Keratinocyte (primary cell): Measurements from ENCODE around the gene DDIT4. TPM values are rescaled to one million over a fixed set of nuclear protein-coding genes. Genes with fewer than 3 reads are reported as not detected.

Source experiments
- DNase-seq: peaks from one replicate; pipeline ENCODE4 v3.0.0-alpha.2; 2011; ENCODE audit warnings: low read depth, missing footprints, low spot score
- FAIRE-seq: peaks from 2 replicates; lab custom pipeline; 2011; peaks lifted over from hg19 to GRCh38; lab: Jason Lieb, UNC
- H2AFZ ChIP-seq: 2 replicates; pipeline ENCODE4 v1.6.0; 2012; ENCODE audit warnings: low read length, control low read depth, inconsistent platforms; ENCODE audit not compliant: control insufficient read depth
- H3K27ac ChIP-seq: 2 replicates; pipeline ENCODE4 v1.5.1; 2011; ENCODE audit warnings: low read length; ENCODE audit not compliant: control insufficient read depth, insufficient read depth
- H3K27me3 ChIP-seq: 3 replicates; pipeline ENCODE4 v1.6.0; 2011; ENCODE audit warnings: low read length; ENCODE audit not compliant: control insufficient read depth, insufficient read depth; ENCODE audit errors: extremely low read depth
- H3K36me3 ChIP-seq, 2 experiments: 2 replicates in 1 of 2; 3 replicates in 1 of 2; pipeline ENCODE4 v1.5.1; 2011; ENCODE audit warnings: low read length in 2 of 2, mild to moderate bottlenecking in 1 of 2; ENCODE audit not compliant: control insufficient read depth in 2 of 2, insufficient read depth in 2 of 2; ENCODE audit errors: extremely low read depth in 1 of 2
- H3K4me1 ChIP-seq: 3 replicates; pipeline ENCODE4 v1.5.1; 2011; ENCODE audit warnings: low read length; ENCODE audit not compliant: control insufficient read depth, insufficient read depth; ENCODE audit errors: extremely low read depth
- H3K4me2 ChIP-seq: 3 replicates; pipeline ENCODE4 v1.6.0; 2011; ENCODE audit warnings: low read depth, low read length; ENCODE audit not compliant: control insufficient read depth, insufficient read depth; ENCODE audit errors: extremely low read depth
- H3K4me3 ChIP-seq, 3 experiments: fragments of 200-600 bp in 1 of 3; sonication (generic) in 1 of 3; 2 replicates in 2 of 3; 3 replicates in 1 of 3; pipeline ENCODE4 v1.5.1; 2011 to 2016; ENCODE audit warnings: low read length in 3 of 3, mild to moderate bottlenecking in 3 of 3, control low read depth in 2 of 3, inconsistent platforms in 1 of 3, low read depth in 1 of 3, mixed read lengths in 1 of 3, mixed run types in 1 of 3, moderate library complexity in 1 of 3; ENCODE audit not compliant: control insufficient read depth in 2 of 3, insufficient read depth in 2 of 3; ENCODE audit errors: extremely low read depth in 1 of 3
- H3K79me2 ChIP-seq: 2 replicates; pipeline ENCODE4 v1.6.0; 2012; ENCODE audit warnings: low read length; ENCODE audit not compliant: control insufficient read depth, insufficient read depth
- H3K9ac ChIP-seq: 3 replicates; pipeline ENCODE4 v1.6.0; 2011; ENCODE audit warnings: low read length; ENCODE audit not compliant: control insufficient read depth, insufficient read depth; ENCODE audit errors: extremely low read depth
- H3K9me1 ChIP-seq: 3 replicates; pipeline ENCODE4 v1.6.0; 2011; ENCODE audit warnings: low read length; ENCODE audit not compliant: control insufficient read depth, insufficient read depth; ENCODE audit errors: extremely low read depth
- H3K9me3 ChIP-seq: 2 replicates; pipeline ENCODE4 v1.5.1; 2012; ENCODE audit warnings: low read depth, low read length; ENCODE audit not compliant: control insufficient read depth
- H4K20me1 ChIP-seq: 3 replicates; pipeline ENCODE4 v1.6.0; 2011; ENCODE audit warnings: low read length; ENCODE audit not compliant: control insufficient read depth, insufficient read depth; ENCODE audit errors: extremely low read depth
- CTCF ChIP-seq, 3 experiments: IDR thresholded peaks in 1 of 3; conservative IDR thresholded peaks in 1 of 3; optimal IDR thresholded peaks in 1 of 3; 2 replicates in 2 of 3; 3 replicates in 1 of 3; pipeline versions ENCODE3 to v1.5.1; 2011; ENCODE audit warnings: low read length in 3 of 3, mild to moderate bottlenecking in 3 of 3, moderate library complexity in 2 of 3, control low read depth in 1 of 3, inconsistent platforms in 1 of 3; ENCODE audit not compliant: insufficient read depth in 2 of 3; ENCODE audit errors: extremely low read depth in 1 of 3
- EZH2 ChIP-seq: IDR thresholded peaks from one replicate; pipeline ENCODE4 v1.6.1; 2012; ENCODE audit warnings: inconsistent platforms, mild to moderate bottlenecking, low read length, moderate library complexity
- dilution Hi-C: fragments of 300-500 bp; cut with MboI; formaldehyde crosslinking; loops from one replicate; pipeline ENCODE4 v1.7.0; 2020; ENCODE audit warnings: low sequenced_read_pairs; ENCODE audit not compliant: extremely low pct_ligation_motif_present
- polyA plus RNA-seq, 5 experiments: library from polyadenylated mRNA; depleted of rRNA in 3 of 5; stranded (reverse) in 3 of 5; stranded (forward) in 1 of 5; unstranded in 1 of 5; fragments of >200 nt; gene quantifications; 1 replicate in 1 of 5; 2 replicates in 3 of 5; 3 replicates in 1 of 5; pipeline versions ENCODE4 v1.2.1 to v1.2.3, GENCODE V29; 2011 to 2012; ENCODE audit warnings: missing spikeins in 2 of 5, low read depth in 1 of 5, low replicate concordance in 1 of 5

The DDIT4 gene
- polyA plus RNA-seq, 1 donor (not counting 4 experiments of a cell fraction or from before 2014, with no cell fraction given): 248 TPM

DNA sequence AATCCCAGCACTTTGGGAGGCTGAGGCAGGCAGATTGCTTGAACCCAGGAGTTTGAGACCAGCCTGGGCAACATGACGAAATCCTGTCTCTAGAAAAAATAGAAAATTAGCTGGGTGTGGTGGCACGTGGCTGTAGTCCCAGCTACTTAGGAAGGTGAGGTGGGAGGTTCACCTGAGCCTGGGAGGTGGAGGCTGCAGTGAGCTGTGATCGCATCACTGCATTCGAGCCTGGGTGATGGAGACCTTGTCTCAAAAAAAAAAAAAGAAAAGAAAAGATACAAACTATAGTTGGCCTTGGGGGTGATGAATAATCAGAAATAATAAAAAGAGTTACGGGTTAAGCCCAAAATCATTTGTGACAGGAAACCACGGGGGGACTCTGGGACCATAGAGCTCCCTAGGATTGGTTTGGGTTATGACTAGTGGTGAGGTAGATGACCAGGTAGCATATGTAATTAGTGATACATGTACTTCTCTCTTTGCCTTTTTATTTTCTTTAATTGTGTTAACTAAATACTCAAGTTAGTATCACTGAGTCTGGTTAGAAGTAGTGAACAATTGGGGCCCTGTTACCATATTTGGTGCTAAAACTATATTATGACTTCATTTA, 47.2 kb upstream of the DDIT4 start:
- TF ChIP-seq CTCF (optimal IDR thresholded peaks at IDR 0.05 in 1 of 3, IDR thresholded peaks at IDR 0.05 in 1 of 3, conservative IDR thresholded peaks at IDR 0.05 in 1 of 3; ENCODE audit: extremely low read depth in 1 of 3, insufficient read depth in 2 of 3, low read length in 3 of 3): no peak
- TF ChIP-seq EZH2: no peak
- no peak overlapping the region for H3K4me3 ChIP-seq
- no peaks in the 10 kb centered on the region for H3K9me3 ChIP-seq
- FAIRE-seq: no peak
- peaks cover 6 to 10% of the 10 kb centered on the region in 2 experiments for H3K36me3 ChIP-seq
- no peaks in the 10 kb centered on the region for H3K9me1 ChIP-seq
- H3K27ac ChIP-seq: no peak overlapping the region
- dilution Hi-C loops: no loop called here
- no peak overlapping the region for H3K4me2 ChIP-seq
- H3K9ac ChIP-seq: no peak overlapping the region
- H3K27me3 ChIP-seq: no peaks in the 10 kb centered on the region
- H3K4me1 ChIP-seq: peaks cover 6% of the 10 kb centered on the region
- peaks cover 14% of the 10 kb centered on the region for H3K79me2 ChIP-seq
- no peak for DNase-seq
- H4K20me1 ChIP-seq: no peaks in the 10 kb centered on the region
- no peak overlapping the region for H2AFZ ChIP-seq

DNA sequence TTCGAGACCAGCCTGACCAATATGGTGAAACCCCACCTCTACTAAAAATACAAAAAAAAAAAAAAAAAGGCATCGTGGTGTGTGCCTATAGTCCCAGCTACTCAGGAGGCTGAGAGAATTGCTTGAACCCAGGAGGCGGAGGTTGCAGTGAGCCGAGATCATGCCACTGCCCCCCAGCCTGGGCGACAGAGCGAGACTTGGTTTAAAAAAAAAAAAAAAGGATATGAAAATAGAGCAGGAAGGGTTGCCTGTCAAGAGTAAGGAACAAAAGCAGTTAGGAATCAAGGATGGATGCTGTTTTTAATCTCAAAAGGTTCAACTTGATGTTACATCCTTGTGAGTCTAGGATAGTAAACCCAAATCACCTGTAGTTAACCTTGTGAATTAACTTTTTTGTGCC, 45.9 kb upstream of the DDIT4 start:
- Histone ChIP-seq H3K79me2 (peaks cover 14% of the 10 kb centered on the region), H2AFZ (no peak overlapping the region), H3K9ac (no peak overlapping the region), H3K27ac (no peak overlapping the region), H3K9me3 (no peaks in the 10 kb centered on the region), H3K4me3 (no peak overlapping the region), H3K36me3 (peaks cover 7 to 11% of the 10 kb centered on the region in 2 experiments), H3K9me1 (no peaks in the 10 kb centered on the region), H3K4me1 (peaks cover 6% of the 10 kb centered on the region), H4K20me1 (no peaks in the 10 kb centered on the region), H3K27me3 (no peaks in the 10 kb centered on the region), H3K4me2 (no peak overlapping the region)
- DNase-seq (no peak), FAIRE-seq (no peak)
- dilution Hi-C loops: no loop called here
- TF ChIP-seq EZH2: no peak
- no peak for TF ChIP-seq CTCF (optimal IDR thresholded peaks at IDR 0.05 in 1 of 3, IDR thresholded peaks at IDR 0.05 in 1 of 3, conservative IDR thresholded peaks at IDR 0.05 in 1 of 3; ENCODE audit: extremely low read depth in 1 of 3, insufficient read depth in 2 of 3, low read length in 3 of 3)
